Measurements from ENCODE around the gene SLC13A1.

The SLC13A1 gene

GRCh38 chr7:123191132-123191531, 8.6 kb downstream of the SLC13A1 start:
- DNase-seq (ENCODE audit: low read depth): no peak

DNA sequence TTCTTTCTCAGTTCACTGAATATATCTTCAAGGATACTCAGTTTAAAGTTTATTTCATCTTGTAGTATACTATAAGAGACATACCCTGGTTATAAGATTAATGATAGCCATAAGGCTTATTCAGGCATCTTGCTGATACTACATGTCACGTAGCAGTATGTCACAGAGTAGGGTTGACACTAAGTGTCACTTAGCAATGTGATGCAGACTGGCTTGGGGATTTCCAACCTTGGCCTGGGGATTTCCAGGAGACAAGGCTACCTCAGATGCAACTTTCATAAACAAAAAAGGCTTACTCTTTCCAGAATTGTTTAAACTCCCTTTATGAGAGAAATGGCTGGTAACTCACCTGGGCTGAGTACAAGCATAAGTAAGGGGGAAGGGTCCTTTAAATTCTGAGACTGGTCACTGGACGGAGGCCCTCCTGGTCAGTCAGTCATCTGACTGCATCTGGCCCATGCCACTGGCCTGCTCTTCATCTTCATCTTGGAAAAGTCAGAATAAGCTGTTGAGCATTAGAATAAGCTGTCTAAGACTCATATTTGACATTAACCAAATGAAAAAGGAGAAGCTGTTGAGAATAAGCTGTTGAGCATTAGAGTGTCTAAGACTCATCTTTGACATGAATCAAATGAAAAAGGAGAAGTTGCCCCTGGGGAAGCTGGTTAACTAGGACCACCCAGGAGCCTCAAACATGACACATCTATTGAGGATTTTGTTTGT, 9.5 kb downstream of the SLC13A1 start:
- DNase-seq (ENCODE audit: low read depth): no peak

DNA sequence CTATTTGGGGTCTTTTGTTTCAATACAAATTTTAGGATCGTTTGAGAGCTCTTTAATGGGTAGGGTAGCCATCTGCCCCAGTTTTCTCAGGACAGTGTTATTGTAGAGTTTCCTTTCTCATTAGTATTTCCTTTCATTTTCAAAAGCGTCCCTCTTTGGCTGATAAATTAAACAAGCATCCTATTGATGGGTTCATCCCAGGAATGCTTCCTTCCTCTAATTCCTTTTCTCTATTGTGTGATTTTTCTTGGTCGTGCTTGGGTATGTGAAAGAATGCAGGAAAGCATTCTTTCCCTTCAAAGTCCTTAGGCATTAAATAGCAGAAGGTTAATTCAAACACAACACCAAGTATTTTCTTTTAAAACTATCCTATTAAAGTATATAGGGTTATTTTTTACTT, 14.0 kb downstream of the SLC13A1 start:
- DNase-seq (ENCODE audit: low read depth): no peak

DNA sequence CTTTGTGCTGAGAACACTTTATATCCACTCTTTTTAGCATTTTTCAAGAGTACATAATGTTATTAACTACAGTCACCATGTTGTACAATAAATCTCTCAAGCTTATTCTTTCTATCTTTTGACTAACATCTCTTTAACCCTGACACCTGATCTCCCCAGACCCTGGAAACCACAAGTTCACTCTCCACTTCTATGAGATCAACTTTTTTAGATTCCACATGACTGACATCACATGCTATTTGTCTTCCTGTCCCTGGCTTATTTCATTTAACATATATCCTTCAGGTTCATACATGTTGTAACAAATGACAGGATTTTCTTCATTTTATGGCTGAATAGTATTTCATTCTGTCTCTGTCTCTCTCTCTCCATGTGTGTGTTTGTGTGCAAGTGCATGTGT, 15.5 kb downstream of the SLC13A1 start:
- DNase-seq (ENCODE audit: low read depth): no peak

GRCh38 chr7:123183431-123183830, 16.3 kb downstream of the SLC13A1 start:
- no peak for DNase-seq (ENCODE audit: low read depth)

DNA sequence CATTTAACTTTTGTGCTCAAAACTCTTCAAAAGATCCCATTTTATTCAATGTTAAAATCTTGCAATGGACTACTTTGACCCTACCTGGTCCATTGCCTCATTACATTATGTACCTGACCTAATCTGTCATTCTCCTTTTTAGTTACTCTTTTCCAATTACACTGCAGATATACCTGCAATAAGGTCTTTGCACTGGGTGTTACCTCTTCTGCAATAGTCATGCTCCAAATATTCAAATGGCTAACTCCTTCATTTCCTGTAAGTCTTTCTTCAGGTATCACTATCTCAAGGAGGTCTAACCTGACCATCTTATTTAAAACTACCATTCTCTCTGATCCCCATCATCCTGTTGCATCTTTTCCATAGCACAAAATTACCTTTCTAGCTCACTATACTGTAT, 22.3 kb downstream of the SLC13A1 start:
- no peak for DNase-seq (ENCODE audit: low read depth)

DNA sequence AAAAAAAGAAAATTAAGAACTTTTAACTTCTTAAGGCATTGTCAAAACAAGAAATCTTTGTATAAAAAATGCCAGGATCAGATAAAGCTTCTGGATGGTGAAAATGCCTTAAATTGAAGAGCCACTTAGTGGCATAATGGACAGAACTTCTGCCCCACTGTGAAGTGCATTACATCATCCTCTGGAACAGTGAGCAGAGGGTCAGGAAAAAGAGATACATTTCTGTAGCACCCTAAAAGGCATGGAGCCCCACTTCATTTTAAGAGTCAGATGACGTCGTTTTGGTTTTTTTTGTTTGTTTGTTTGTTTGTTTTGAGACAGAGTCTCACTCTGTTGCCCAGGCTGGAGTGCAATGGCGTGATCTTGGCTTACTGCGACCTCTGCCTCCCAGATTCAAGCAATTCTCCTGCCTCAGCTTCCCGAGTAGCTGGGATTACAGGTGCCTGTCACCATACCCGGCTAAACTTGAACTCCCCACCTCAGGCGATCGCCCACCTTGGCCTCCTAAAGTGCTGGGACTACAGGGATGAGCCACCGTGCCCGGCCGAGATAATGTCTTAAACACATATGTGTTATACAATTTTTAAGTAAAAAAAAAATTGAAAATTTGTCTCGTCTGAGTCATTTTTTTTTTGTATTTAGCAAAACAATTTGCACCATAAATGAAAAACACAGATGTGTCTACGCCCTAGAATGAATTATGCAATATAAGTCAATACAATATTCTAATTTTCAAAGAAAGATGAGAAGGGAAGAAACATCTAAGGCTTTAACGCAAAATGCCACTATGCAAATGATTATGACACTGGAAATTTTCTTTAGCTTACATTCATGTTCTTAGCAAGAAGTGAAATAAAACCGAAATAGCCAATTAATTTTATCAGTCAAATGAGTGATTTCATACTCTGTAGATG, 29.2 kb downstream of the SLC13A1 start:
- no peak for DNase-seq (ENCODE audit: low read depth)

DNA sequence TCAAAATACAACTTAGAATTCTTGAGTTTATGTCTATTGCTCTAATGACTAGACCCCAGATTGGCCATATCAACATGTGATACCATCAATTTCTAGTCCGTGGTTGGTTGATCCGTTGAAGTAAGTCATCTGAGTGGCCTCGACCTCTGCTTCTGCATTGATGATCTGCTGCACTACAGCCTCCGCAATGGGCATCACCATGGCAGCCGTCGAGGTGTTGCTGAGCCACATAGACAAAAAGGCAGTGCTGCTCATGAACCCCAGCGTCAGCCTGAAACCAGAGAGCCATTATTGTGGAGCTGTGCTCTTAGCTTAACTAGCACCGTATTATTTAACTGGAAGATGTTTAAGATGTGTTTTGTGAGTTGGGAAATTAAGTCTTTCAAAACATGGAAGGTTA, 30.7 kb downstream of the SLC13A1 start:
- no peak for DNase-seq (ENCODE audit: low read depth)

DNA sequence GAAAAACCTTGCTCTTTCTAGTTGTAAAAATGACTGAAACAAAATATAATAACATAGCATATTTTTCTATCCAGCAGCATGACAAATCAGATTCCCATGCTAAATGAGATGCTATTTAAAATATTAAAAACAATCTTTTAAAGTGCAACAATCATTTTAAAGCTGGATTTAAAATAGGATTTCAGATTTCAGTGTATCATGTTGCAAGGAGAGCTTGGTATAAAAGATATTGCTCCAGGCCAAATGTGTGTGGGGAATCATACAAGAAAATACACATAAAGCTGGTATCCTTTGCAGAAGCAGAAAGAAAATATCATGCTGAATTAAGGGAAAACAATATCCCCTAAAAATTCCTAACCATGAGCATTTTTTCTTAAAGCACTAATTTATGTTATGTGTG, 42.2 kb downstream of the SLC13A1 start:
- no peak for DNase-seq (ENCODE audit: low read depth)

GRCh38 chr7:123155571-123155970, 44.2 kb downstream of the SLC13A1 start:
- no peak for DNase-seq (ENCODE audit: low read depth)

DNA sequence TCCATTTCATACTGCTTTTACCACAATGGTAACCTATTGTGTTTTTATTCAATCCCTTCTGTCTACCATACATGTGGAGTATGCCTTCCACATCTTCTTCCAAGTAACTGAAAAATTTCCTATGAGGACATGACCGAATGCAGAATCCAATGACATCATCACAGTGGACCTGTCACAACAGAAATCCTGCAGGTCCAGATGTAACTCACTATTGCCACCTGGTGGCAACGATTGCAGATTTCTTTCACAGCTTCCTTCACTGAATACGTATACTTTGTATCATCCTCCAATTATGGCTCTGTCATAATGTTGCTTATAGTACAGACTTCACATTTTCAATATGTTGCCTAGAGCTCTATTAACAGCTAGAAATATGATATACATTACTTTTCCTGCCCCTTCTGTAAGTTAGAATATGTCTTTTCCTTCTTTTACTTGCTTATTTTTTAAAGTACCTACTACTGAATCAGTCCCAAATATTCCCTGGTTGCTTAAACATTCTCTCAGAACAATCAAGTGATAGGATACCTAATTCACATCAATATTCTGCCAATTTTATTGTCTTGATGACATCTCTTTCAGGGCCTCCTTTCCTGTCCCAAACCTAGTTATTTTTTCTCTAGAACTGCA, 45.4 kb downstream of the SLC13A1 start:
- peak; percentile 3 for DNase-seq (ENCODE audit: low read depth)

- DNase-seq (ENCODE audit: low read depth): no peak
Measured at GRCh38 chr7:123151443-123151842, 48.3 kb downstream of the SLC13A1 start.

DNA sequence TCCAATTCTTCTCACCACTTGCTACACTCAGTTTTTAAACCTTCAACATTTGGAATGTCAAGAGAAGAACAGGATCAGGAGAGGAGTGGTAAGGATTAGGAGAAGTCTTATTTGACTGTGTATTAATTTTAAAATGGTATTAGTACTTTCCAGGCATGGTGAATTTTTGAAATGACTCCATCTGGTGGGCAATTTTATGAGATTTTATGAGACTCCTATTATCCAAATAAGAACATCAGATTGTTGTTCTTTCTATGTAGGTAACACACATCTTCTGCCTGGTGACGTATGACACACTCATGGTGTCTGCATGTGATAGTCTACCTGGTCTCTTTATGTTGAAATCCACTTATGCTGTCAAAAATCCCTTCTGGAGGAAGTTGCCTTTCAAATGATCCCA, 51.0 kb downstream of the SLC13A1 start:
- no peak for DNase-seq (ENCODE audit: low read depth)

GRCh38 chr7:123143252-123144006, 56.3 kb downstream of the SLC13A1 start:
- DNase-seq (ENCODE audit: low read depth): no peak

- no peak for DNase-seq (ENCODE audit: low read depth)
Measured at GRCh38 chr7:123140561-123140960, 59.2 kb downstream of the SLC13A1 start.

DNA sequence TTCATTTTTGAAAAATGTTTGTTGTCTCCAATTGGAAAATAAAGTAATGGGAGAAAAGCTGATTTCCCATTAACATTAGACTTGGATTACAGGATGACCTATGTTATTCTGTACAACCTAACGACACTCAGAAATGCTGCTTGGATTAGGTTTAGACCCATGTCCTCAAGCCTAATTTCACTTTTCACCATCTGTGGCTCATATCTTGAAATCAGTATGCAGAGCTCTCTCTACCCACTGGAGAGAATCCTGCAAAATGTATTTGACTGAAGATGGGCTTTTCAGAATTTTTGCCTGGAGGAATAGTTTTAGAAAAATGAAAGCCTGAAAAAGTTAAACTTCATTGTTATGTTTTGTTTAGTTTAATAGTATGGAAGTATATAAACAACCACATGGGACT, 63.8 kb downstream of the SLC13A1 start:
- DNase-seq (ENCODE audit: low read depth): no peak

GRCh38 chr7:123133924-123134323, 65.8 kb downstream of the SLC13A1 start:
- DNase-seq (ENCODE audit: low read depth): no peak

GRCh38 chr7:123131961-123132360, 67.8 kb downstream of the SLC13A1 start:
- no peak for DNase-seq (ENCODE audit: low read depth)

GRCh38 chr7:123131556-123131955, 68.2 kb downstream of the SLC13A1 start:
- no peak for DNase-seq (ENCODE audit: low read depth)

DNA sequence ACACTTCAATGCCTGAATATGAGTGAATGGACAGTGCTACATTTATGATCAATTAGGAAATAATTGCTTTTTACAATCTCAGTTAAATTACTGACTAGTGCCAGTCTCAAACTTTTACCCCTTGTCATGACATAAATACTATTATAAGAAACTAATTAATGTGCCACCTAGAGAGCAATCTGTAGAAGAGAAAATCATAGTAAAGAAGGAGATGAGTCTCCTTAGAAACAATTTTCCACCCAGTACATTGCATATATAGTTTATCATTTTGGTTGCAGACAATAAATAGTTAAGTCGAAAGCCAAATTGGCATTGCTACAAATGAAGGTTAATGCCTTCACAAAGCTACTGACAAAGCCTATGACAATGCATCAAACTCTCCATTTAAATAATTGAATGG, 68.6 kb downstream of the SLC13A1 start:
- no peak for DNase-seq (ENCODE audit: low read depth)

DNA sequence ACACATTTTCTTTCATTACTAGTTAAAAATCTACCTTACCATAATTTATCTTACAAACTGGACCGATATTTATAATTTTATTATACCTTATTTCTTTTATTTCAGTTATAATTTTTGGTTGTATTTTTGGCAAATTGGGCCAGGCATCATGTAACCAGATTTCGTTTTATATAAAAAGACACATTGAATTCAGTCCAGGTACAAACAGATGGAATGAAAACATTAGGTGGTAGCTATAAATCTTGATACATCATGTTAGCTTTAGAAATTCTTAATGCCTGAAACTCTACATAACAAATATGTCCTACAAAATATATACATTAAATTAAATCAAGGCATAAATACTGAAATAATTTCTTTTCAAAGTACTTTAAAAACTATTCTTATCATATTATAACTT, 73.1 kb downstream of the SLC13A1 start:
- no peak for DNase-seq (ENCODE audit: low read depth)

DNA sequence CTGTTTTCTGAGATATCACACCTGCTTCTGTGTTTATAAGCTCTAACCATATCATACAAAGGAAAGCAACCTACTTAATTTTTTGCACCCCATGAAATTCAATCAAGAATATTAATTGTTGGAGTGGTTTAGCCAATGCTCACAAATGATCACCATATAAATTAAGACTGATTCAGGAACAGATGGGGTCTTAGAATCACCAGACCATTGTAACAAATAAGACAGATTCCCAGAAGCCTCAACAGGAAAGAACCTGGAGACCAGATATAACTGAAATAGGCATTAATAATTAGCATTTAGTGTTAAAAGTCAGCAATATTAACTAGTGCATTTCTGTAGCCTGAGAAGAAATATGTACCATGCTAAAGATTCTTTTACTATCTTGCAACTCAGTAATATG, 73.6 kb downstream of the SLC13A1 start:
- no peak for DNase-seq (ENCODE audit: low read depth)
